OCI-LY3 (cell line): Measurements from ENCODE around the gene ROCK2.

Experiments
- CTCF ChIP-seq: fragments of 200-600, 300-600 bp; sonication (generic); IDR thresholded peaks from 2 replicates; pipeline ENCODE4 v1.5.1; 2014; ENCODE audit warnings: antibody characterized with exemption, low read length, low read depth
- EZH2phosphoT487 ChIP-seq: fragments of 200-600 bp; shearing (Covaris generic); IDR thresholded peaks from 2 replicates; pipeline ENCODE4 v1.6.1; 2018; ENCODE audit warnings: antibody characterized with exemption, mixed run types, low read depth

- TF ChIP-seq CTCF (no peak), EZH2phosphoT487 (no peak)
Measured at GRCh38 chr2:11227595-11227994, 116.8 kb downstream of the ROCK2 start.
